Astrocyte (in vitro differentiated cells and primary cell): ENCODE data around the gene LRRC27. TPM values are rescaled to one million over a fixed set of nuclear protein-coding genes. Genes with fewer than 3 reads are reported as not detected.

Experiments used
- DNase-seq: peaks from one replicate; pipeline ENCODE4 v3.0.0-alpha.2; 2010; ENCODE audit warnings: low read depth
- FAIRE-seq: peaks from 2 replicates; lab custom pipeline; 2011; peaks lifted over from hg19 to GRCh38; lab: Jason Lieb, UNC
- H2AFZ ChIP-seq: 2 replicates; pipeline ENCODE4 v1.6.0; 2012; ENCODE audit warnings: low read depth, low read length, inconsistent platforms
- H3K27ac ChIP-seq: 2 replicates; pipeline ENCODE4 v1.5.1; 2011; ENCODE audit warnings: low read depth, low read length, inconsistent platforms
- H3K27me3 ChIP-seq: 2 replicates; pipeline ENCODE4 v1.6.0; 2011; ENCODE audit warnings: low read length, inconsistent platforms; ENCODE audit not compliant: insufficient read depth
- H3K36me3 ChIP-seq: 2 replicates; pipeline ENCODE4 v1.5.1; 2011; ENCODE audit warnings: low read length, inconsistent platforms; ENCODE audit not compliant: insufficient read depth
- H3K4me1 ChIP-seq: 2 replicates; pipeline ENCODE4 v1.5.1; 2011; ENCODE audit warnings: low read length, inconsistent platforms; ENCODE audit not compliant: insufficient read depth
- H3K4me2 ChIP-seq: 2 replicates; pipeline ENCODE4 v1.6.0; 2012; ENCODE audit warnings: low read length, inconsistent platforms
- H3K4me3 ChIP-seq: 2 replicates; pipeline ENCODE4 v1.5.1; 2011; ENCODE audit warnings: low read depth, mild to moderate bottlenecking, low read length, inconsistent platforms; ENCODE audit not compliant: insufficient read depth
- H3K79me2 ChIP-seq: 2 replicates; pipeline ENCODE4 v1.6.0; 2012; ENCODE audit warnings: mild to moderate bottlenecking, low read length, inconsistent platforms; ENCODE audit not compliant: insufficient read depth
- H3K9ac ChIP-seq: 2 replicates; pipeline ENCODE4 v1.6.0; 2012; ENCODE audit warnings: mild to moderate bottlenecking, low read length, inconsistent platforms
- H3K9me3 ChIP-seq: 2 replicates; pipeline ENCODE4 v1.5.1; 2012; ENCODE audit warnings: low read depth, mild to moderate bottlenecking, low read length, inconsistent platforms; ENCODE audit not compliant: insufficient read depth
- H4K20me1 ChIP-seq: 2 replicates; pipeline ENCODE4 v1.6.0; 2012; ENCODE audit warnings: low read length, inconsistent platforms; ENCODE audit not compliant: insufficient read depth
- H3K27ac Mint-ChIP-seq: one replicate; pipeline ENCODE4 v1.8.0; 2021; ENCODE audit warnings: mild to moderate bottlenecking, mixed read lengths; ENCODE audit not compliant: unreplicated experiment
- H3K27me3 Mint-ChIP-seq: one replicate; pipeline ENCODE4 v1.8.0; 2021; ENCODE audit warnings: low read depth, mixed read lengths; ENCODE audit not compliant: unreplicated experiment
- H3K36me3 Mint-ChIP-seq: one replicate; pipeline ENCODE4 v1.8.0; 2021; ENCODE audit warnings: low read depth, mixed read lengths; ENCODE audit not compliant: unreplicated experiment
- H3K4me1 Mint-ChIP-seq: one replicate; pipeline ENCODE4 v1.8.0; 2021; ENCODE audit warnings: low read depth, mixed read lengths; ENCODE audit not compliant: unreplicated experiment
- H3K4me3 Mint-ChIP-seq: one replicate; pipeline ENCODE4 v1.8.0; 2021; ENCODE audit warnings: mild to moderate bottlenecking, moderate library complexity, mixed read lengths; ENCODE audit not compliant: unreplicated experiment
- H3K9me3 Mint-ChIP-seq: one replicate; pipeline ENCODE4 v1.8.0; 2021; ENCODE audit warnings: mild to moderate bottlenecking, mixed read lengths; ENCODE audit not compliant: unreplicated experiment
- CTCF ChIP-seq: IDR thresholded peaks from 2 replicates; pipeline ENCODE4 v1.5.1; 2011; ENCODE audit warnings: low read depth, mild to moderate bottlenecking, inconsistent platforms, low read length, moderate library complexity; ENCODE audit not compliant: insufficient read depth
- EZH2 ChIP-seq: IDR thresholded peaks from 2 replicates; pipeline ENCODE4 v1.6.1; 2012; ENCODE audit warnings: mild to moderate bottlenecking, low read length, inconsistent platforms; ENCODE audit not compliant: insufficient read depth
- total RNA-seq: library from RNA; stranded (reverse); gene quantifications from 2 replicates; pipeline ENCODE4 v1.2.1, GENCODE V29; 2021

Gene LRRC27
- total RNA-seq, 1 donor from 2014 or later, result 8.0 TPM

DNA sequence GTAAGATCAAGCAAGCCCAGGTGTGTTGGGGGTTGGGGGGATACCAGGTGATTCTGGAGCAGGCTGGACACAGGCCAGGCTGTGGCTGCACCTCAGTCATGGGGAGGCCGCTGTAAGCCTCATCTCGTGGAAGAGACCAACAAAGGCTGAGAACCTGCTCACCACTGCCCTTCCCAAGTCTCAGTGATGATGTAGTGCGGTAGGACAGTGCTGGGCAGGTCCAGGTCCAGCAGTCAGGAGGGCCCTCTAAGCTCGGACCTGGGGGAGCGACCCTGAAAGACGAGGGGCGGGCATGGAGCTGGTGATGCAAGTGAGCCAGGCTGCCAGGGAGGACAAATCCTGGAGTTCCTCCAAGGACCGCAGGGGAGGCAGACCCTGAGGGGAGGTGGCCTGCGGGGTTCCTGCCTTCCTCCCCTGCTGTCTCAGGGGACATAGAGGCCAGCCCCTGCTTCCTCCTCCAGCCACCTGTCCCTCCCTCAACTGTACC is 61.7 kb downstream of the LRRC27 start:
- H3K27me3 Mint-ChIP-seq, result peaks cover 11% of the 10 kb centered on the region
- H2AFZ ChIP-seq, result no peak overlapping the region
- H3K27ac ChIP-seq, result no peak overlapping the region
- peaks cover 4% of the 10 kb centered on the region for H3K79me2 ChIP-seq
- peaks cover 4% of the 10 kb centered on the region for H3K4me1 Mint-ChIP-seq
- no peak overlapping the region for H3K4me2 ChIP-seq
- H4K20me1 ChIP-seq, result peaks cover 7% of the 10 kb centered on the region
- H3K4me3 Mint-ChIP-seq, result no peak overlapping the region
- no peak overlapping the region for H3K9ac ChIP-seq
- H3K4me3 ChIP-seq, result no peak overlapping the region
- H3K36me3 ChIP-seq, result no peaks in the 10 kb centered on the region
- peaks cover 3% of the 10 kb centered on the region for H3K36me3 Mint-ChIP-seq
- DNase-seq (no peak), FAIRE-seq (no peak)
- no peak overlapping the region for H3K27ac Mint-ChIP-seq
- no peaks in the 10 kb centered on the region for H3K9me3 Mint-ChIP-seq
- H3K27me3 ChIP-seq, result no peaks in the 10 kb centered on the region
- H3K4me1 ChIP-seq, result peaks cover 18% of the 10 kb centered on the region
- TF ChIP-seq CTCF, result no peak
- no peak for TF ChIP-seq EZH2
- H3K9me3 ChIP-seq, result no peaks in the 10 kb centered on the region

- Mint-ChIP-seq H3K4me1 (peaks cover 4% of the 10 kb centered on the region), H3K4me3 (no peak overlapping the region), H3K36me3 (peaks cover 3% of the 10 kb centered on the region), H3K27me3 (peaks cover 11% of the 10 kb centered on the region), H3K27ac (no peak overlapping the region), H3K9me3 (no peaks in the 10 kb centered on the region)
- no peak overlapping the region for H3K9ac ChIP-seq
- H3K79me2 ChIP-seq, result peaks cover 8% of the 10 kb centered on the region
- DNase-seq (no peak), FAIRE-seq (no peak)
- H3K4me3 ChIP-seq, result no peak overlapping the region
- H3K36me3 ChIP-seq, result no peaks in the 10 kb centered on the region
- no peak overlapping the region for H3K27ac ChIP-seq
- peaks cover 18% of the 10 kb centered on the region for H3K4me1 ChIP-seq
- H4K20me1 ChIP-seq, result peaks cover 12% of the 10 kb centered on the region
- no peaks in the 10 kb centered on the region for H3K9me3 ChIP-seq
- no peak overlapping the region for H2AFZ ChIP-seq
- H3K27me3 ChIP-seq, result no peaks in the 10 kb centered on the region
- no peak overlapping the region for H3K4me2 ChIP-seq
- TF ChIP-seq CTCF, result no peak
- TF ChIP-seq EZH2, result no peak
Observed at GRCh38 chr10:132394201-132394811, 62.3 kb downstream of the LRRC27 start.

- FAIRE-seq, result no peak
- H2AFZ ChIP-seq, result no peak overlapping the region
- no peak overlapping the region for H3K4me2 ChIP-seq
- no peaks in the 10 kb centered on the region for H3K9me3 ChIP-seq
- H3K36me3 ChIP-seq, result no peaks in the 10 kb centered on the region
- Mint-ChIP-seq H3K27me3 (peaks cover 11% of the 10 kb centered on the region), H3K4me3 (no peak overlapping the region), H3K4me1 (peaks cover 4% of the 10 kb centered on the region), H3K9me3 (no peaks in the 10 kb centered on the region), H3K27ac (no peak overlapping the region), H3K36me3 (peaks cover 3% of the 10 kb centered on the region)
- no peak overlapping the region for H3K27ac ChIP-seq
- peaks cover 20% of the 10 kb centered on the region for H4K20me1 ChIP-seq
- no peak overlapping the region for H3K4me3 ChIP-seq
- H3K27me3 ChIP-seq, result no peaks in the 10 kb centered on the region
- H3K9ac ChIP-seq, result no peak overlapping the region
- TF ChIP-seq EZH2, result no peak
- TF ChIP-seq CTCF, result no peak
- peaks cover 18% of the 10 kb centered on the region for H3K4me1 ChIP-seq
- no peak for DNase-seq
- peaks cover 11% of the 10 kb centered on the region for H3K79me2 ChIP-seq
Observed at GRCh38 chr10:132394936-132395703, 63.1 kb downstream of the LRRC27 start.
